Measurements from ENCODE around the gene CNR2. TPM values are rescaled to one million over a fixed set of nuclear protein-coding genes. Genes with fewer than 3 reads are reported as not detected.
"Not testable (repeated sequence)": the region's sequence is repeated elsewhere in the genome, so short reads cannot be mapped to it uniquely, and the experiment has no call there.

Gene CNR2
- total RNA-seq, 1 donor from 2014 or later = 0.07 TPM

- intact Hi-C loops (cut with micrococcal nuclease) = no loop called here
Observed at GRCh38 chr1:23895082-23895481, 18.1 kb downstream of the CNR2 start.

GRCh38 chr1:23889074-23889473, 24.1 kb downstream of the CNR2 start:
- intact Hi-C loops (cut with micrococcal nuclease) = no loop called here

GRCh38 chr1:23885222-23885621, 27.9 kb downstream of the CNR2 start:
- intact Hi-C loops (cut with micrococcal nuclease) = no loop called here

GRCh38 chr1:23882746-23883145, 30.4 kb downstream of the CNR2 start:
- intact Hi-C loops (cut with micrococcal nuclease) = no loop called here

GRCh38 chr1:23879809-23880208, 33.4 kb downstream of the CNR2 start:
- intact Hi-C loops (cut with micrococcal nuclease) = no loop called here

- intact Hi-C loops (cut with micrococcal nuclease) = no loop called here
Observed at GRCh38 chr1:23878668-23879067, 34.5 kb downstream of the CNR2 start.

- intact Hi-C loops (cut with micrococcal nuclease) = no loop called here
Observed at GRCh38 chr1:23875382-23875781, 37.8 kb downstream of the CNR2 start.

- intact Hi-C loops (cut with micrococcal nuclease) = no loop called here
Observed at GRCh38 chr1:23872421-23872820, 40.7 kb downstream of the CNR2 start.

- intact Hi-C loops (cut with micrococcal nuclease) = loop anchor here (1.0 to 5.0 kb wide), 3 partner anchors 68 to 113 kb away; partner anchors contain the start of genes GALE and SRSF10
Observed at GRCh38 chr1:23869051-23869450, 44.1 kb downstream of the CNR2 start.

GRCh38 chr1:23868557-23869016, 44.6 kb downstream of the CNR2 start:
- intact Hi-C loops (cut with micrococcal nuclease) = loop anchor here (1.0 to 5.0 kb wide), 11 partner anchors 30 to 177 kb away; partner anchors contain the start of genes GALE, HMGCL, PITHD1 and PNRC2

GRCh38 chr1:23867895-23868556, 45.1 kb downstream of the CNR2 start, which contains the start of gene FUCA1:
Gene FUCA1, minus strand, starts transcription at chr1:23868290. Its CDS starts 4 bp downstream, at chr1:23868286.
- intact Hi-C loops (cut with micrococcal nuclease) = loop anchor here (1.0 to 5.0 kb wide), 10 partner anchors 30 to 177 kb away; partner anchors contain the start of genes GALE, HMGCL, PITHD1 and PNRC2

GRCh38 chr1:23867542-23867894, 45.6 kb downstream of the CNR2 start:
- intact Hi-C loops (cut with micrococcal nuclease) = loop anchor here (5.0 kb wide), 1 partner anchor 115 kb away; the partner anchor contains the start of gene SRSF10

- intact Hi-C loops (cut with micrococcal nuclease) = loop anchor here (5.0 kb wide), 1 partner anchor 117 kb away; the partner anchor contains the start of gene SRSF10
Observed at GRCh38 chr1:23865543-23865930, 47.6 kb downstream of the CNR2 start.

GRCh38 chr1:23864801-23865542, 48.2 kb downstream of the CNR2 start:
- intact Hi-C loops (cut with micrococcal nuclease) = loop anchor here (5.0 kb wide), 1 partner anchor 117 kb away; the partner anchor contains the start of gene SRSF10

- intact Hi-C loops (cut with micrococcal nuclease) = no loop called here
Observed at GRCh38 chr1:23862640-23863039, 50.5 kb downstream of the CNR2 start.

- intact Hi-C loops (cut with micrococcal nuclease) = no loop called here
Observed at GRCh38 chr1:23854568-23854967, 58.6 kb downstream of the CNR2 start.

- intact Hi-C loops (cut with micrococcal nuclease) = not testable (repeated sequence)
Observed at GRCh38 chr1:23853124-23853523, 60.0 kb downstream of the CNR2 start.

GRCh38 chr1:23851406-23851805, 61.8 kb downstream of the CNR2 start:
- intact Hi-C loops (cut with micrococcal nuclease) = not testable (repeated sequence)

GRCh38 chr1:23848673-23849616, 64.2 kb downstream of the CNR2 start:
- intact Hi-C loops (cut with micrococcal nuclease) = no loop called here

GRCh38 chr1:23847482-23848095, 65.6 kb downstream of the CNR2 start:
- intact Hi-C loops (cut with micrococcal nuclease) = not testable (repeated sequence)

GRCh38 chr1:23845163-23845562, 68.0 kb downstream of the CNR2 start:
- intact Hi-C loops (cut with micrococcal nuclease) = no loop called here

All from T-helper 1 cell treated with Interleukin-12 subunit alpha and Interleukin-12 subunit beta and Interleukin-4 antibody, amounts not matched to agents 30 ng/mL and 1 ng/mL, for 36 hours (primary cell).